ENCODE data around the gene ANKRD28.
"Not testable (repeated sequence)": the region's sequence is repeated elsewhere in the genome, so short reads cannot be mapped to it uniquely, and the experiment has no call there.

Gene ANKRD28

GRCh38 chr3:15801298-15801697 is 3.5 kb upstream of the ANKRD28 start:
- FAIRE-seq: no peak

- FAIRE-seq: no peak
These were observed 3.0 kb upstream of the ANKRD28 start for GRCh38 chr3:15800780-15801179.

GRCh38 chr3:15800327-15800726 is 2.5 kb upstream of the ANKRD28 start:
- no peak for FAIRE-seq

- FAIRE-seq: peak; percentile 20
These were observed 910 bp upstream of the ANKRD28 start for GRCh38 chr3:15798533-15799245.

GRCh38 chr3:15796771-15797641 is 773 bp downstream of the ANKRD28 start:
- FAIRE-seq: no peak

- no peak for FAIRE-seq
These were observed 1.4 kb downstream of the ANKRD28 start for GRCh38 chr3:15796331-15796730.

GRCh38 chr3:15795651-15796308 is 2.0 kb downstream of the ANKRD28 start:
- no peak for FAIRE-seq

- peak; percentile 29 for FAIRE-seq
These were observed 2.7 kb downstream of the ANKRD28 start for GRCh38 chr3:15794842-15795650.

- no peak for FAIRE-seq
These were observed 3.4 kb downstream of the ANKRD28 start for GRCh38 chr3:15794303-15794771.

- FAIRE-seq: no peak
These were observed 6.3 kb downstream of the ANKRD28 start for GRCh38 chr3:15791525-15791924.

- FAIRE-seq: no peak
These were observed 9.8 kb downstream of the ANKRD28 start for GRCh38 chr3:15787941-15788340.

GRCh38 chr3:15787526-15787925 is 10.3 kb downstream of the ANKRD28 start:
- FAIRE-seq: no peak

- no peak for FAIRE-seq
These were observed 14.3 kb downstream of the ANKRD28 start for GRCh38 chr3:15783361-15783969.

- FAIRE-seq: no peak
These were observed 15.3 kb downstream of the ANKRD28 start for GRCh38 chr3:15782429-15782828.

- FAIRE-seq: no peak
These were observed 16.0 kb downstream of the ANKRD28 start for GRCh38 chr3:15781637-15782402.

- FAIRE-seq: no peak
These were observed 16.6 kb downstream of the ANKRD28 start for GRCh38 chr3:15781131-15781530.

GRCh38 chr3:15779111-15779510 is 18.7 kb downstream of the ANKRD28 start:
- no peak for FAIRE-seq

GRCh38 chr3:15778332-15778858 is 19.4 kb downstream of the ANKRD28 start:
- FAIRE-seq: no peak

GRCh38 chr3:15774931-15775560 is 22.7 kb downstream of the ANKRD28 start:
- not testable (repeated sequence) for FAIRE-seq

- FAIRE-seq: no peak
These were observed 26.3 kb downstream of the ANKRD28 start for GRCh38 chr3:15771444-15771843.

Data from TTC549 (cell line).